ENCODE results near the gene CCDC69. TPM values are rescaled to one million over a fixed set of nuclear protein-coding genes. Genes with fewer than 3 reads are reported as not detected.

The CCDC69 gene
- total and polyA plus RNA-seq, 4 donors = 15.4 to 73.6 (median 61.9) TPM

GRCh38 chr5:151180291-151180690 is 43.6 kb downstream of the CCDC69 start:
- Histone ChIP-seq H3K27ac (ENCODE audit: low read depth in 1 of 2, low read length in 1 of 2) (no peak overlapping the region), H3K27me3 (ENCODE audit: control insufficient read depth in 3 of 3, insufficient read depth in 3 of 3, low read length in 2 of 3) (no peaks in the 10 kb centered on the region), H3K36me3 (ENCODE audit: control insufficient read depth in 4 of 4, insufficient read depth in 4 of 4, low read length in 4 of 4) (peaks cover 0 to 28% (median 3%) of the 10 kb centered on the region in 4 donors), H3K9ac (ENCODE audit: insufficient read depth in 1 of 2, low read length in 2 of 2) (no peak overlapping the region), H3K4me1 (ENCODE audit: control insufficient read depth in 5 of 5, insufficient read depth in 5 of 5, low read length in 5 of 5) (peaks cover 0 to 6% (median 0%) of the 10 kb centered on the region in 5 donors), H3K4me3 (no peak overlapping the region), H3K9me3 (ENCODE audit: control insufficient read depth in 4 of 4, insufficient read depth in 3 of 4, low read length in 3 of 4) (peaks cover 0 to 2% (median 0%) of the 10 kb centered on the region in 4 donors)
- DNase-seq (no peak), ATAC-seq (ENCODE audit: insufficient read depth, low FRiP score) (no peak)
- 79 to 96% methylated on average over 6 of the region's 6 CpGs for WGBS, 2 donors
- no peak for TF ChIP-seq CTCF (IDR thresholded peaks at IDR 0.05; ENCODE audit: control extremely low read depth, extremely low read depth)

- no peak for TF ChIP-seq CTCF (IDR thresholded peaks at IDR 0.05; ENCODE audit: control extremely low read depth, extremely low read depth)
- 97% methylated on average over 4 of the region's 4 CpGs for WGBS, 2 donors
- Histone ChIP-seq H3K4me3 (no peak overlapping the region), H3K27ac (ENCODE audit: low read depth in 1 of 2, low read length in 1 of 2) (no peak overlapping the region), H3K4me1 (ENCODE audit: control insufficient read depth in 5 of 5, insufficient read depth in 5 of 5, low read length in 5 of 5) (peaks cover 0 to 6% (median 0%) of the 10 kb centered on the region in 5 donors), H3K9me3 (ENCODE audit: control insufficient read depth in 4 of 4, insufficient read depth in 3 of 4, low read length in 3 of 4) (peaks cover 0 to 2% (median 0%) of the 10 kb centered on the region in 4 donors), H3K9ac (ENCODE audit: insufficient read depth in 1 of 2, low read length in 2 of 2) (no peak overlapping the region), H3K27me3 (ENCODE audit: control insufficient read depth in 3 of 3, insufficient read depth in 3 of 3, low read length in 2 of 3) (no peaks in the 10 kb centered on the region), H3K36me3 (ENCODE audit: control insufficient read depth in 4 of 4, insufficient read depth in 4 of 4, low read length in 4 of 4) (peaks cover 0 to 26% (median 2%) of the 10 kb centered on the region in 4 donors)
- ATAC-seq (ENCODE audit: insufficient read depth, low FRiP score) (no peak), DNase-seq (no peak)
Observed at GRCh38 chr5:151179489-151179840, 44.4 kb downstream of the CCDC69 start.

DNA sequence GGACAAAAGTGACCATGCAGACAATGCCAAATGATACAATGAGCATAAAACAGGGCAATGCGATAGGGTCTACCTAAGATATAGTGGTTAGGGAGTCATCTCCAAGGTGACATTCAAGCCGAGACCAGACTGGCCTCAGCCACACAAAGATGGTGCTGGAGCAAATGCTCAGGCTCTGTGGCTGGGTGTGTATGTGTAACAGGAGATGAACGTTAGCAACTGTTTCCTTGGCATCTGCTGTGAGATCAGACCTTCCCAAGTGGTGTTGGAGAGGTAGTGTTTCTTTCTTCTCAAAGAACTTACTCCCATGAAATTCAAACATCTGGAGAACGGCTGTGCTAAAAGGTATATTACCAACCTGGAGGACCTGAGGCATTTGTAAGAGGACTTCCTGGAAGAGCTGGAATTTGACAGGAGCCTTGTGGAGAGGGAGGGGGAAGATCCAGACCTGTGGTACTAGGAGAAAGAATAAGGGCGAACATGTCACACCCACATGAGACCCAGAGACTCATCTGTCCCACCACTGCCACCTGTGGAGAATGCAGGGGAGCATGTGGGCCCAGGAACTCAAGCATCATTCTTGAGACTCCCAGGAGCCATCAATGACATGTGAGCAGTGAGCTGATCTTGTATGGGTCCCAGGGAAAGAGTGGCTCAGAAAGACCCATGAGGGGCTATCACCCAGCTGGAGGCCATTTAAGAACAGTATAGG is 45.0 kb downstream of the CCDC69 start:
- no peak overlapping the region for H3K9ac ChIP-seq (ENCODE audit: insufficient read depth in 1 of 2, low read length in 2 of 2)
- no peak for TF ChIP-seq CTCF (IDR thresholded peaks at IDR 0.05; ENCODE audit: control extremely low read depth, extremely low read depth)
- no peak overlapping the region for H3K4me3 ChIP-seq
- peaks cover 0 to 4% (median 0%) of the 10 kb centered on the region in 5 donors for H3K4me1 ChIP-seq (ENCODE audit: control insufficient read depth in 5 of 5, insufficient read depth in 5 of 5, low read length in 5 of 5)
- no peak overlapping the region for H3K27ac ChIP-seq (ENCODE audit: low read depth in 1 of 2, low read length in 1 of 2)
- H3K27me3 ChIP-seq (ENCODE audit: control insufficient read depth in 3 of 3, insufficient read depth in 3 of 3, low read length in 2 of 3) = no peaks in the 10 kb centered on the region
- ATAC-seq (ENCODE audit: insufficient read depth, low FRiP score) (no peak), DNase-seq (no peak)
- H3K36me3 ChIP-seq (ENCODE audit: control insufficient read depth in 4 of 4, insufficient read depth in 4 of 4, low read length in 4 of 4) = peaks cover 0 to 22% (median 2%) of the 10 kb centered on the region in 4 donors
- 80 to 93% methylated on average over 5 of the region's 5 CpGs for WGBS, 2 donors
- peaks cover 0 to 2% (median 0%) of the 10 kb centered on the region in 4 donors for H3K9me3 ChIP-seq (ENCODE audit: control insufficient read depth in 4 of 4, insufficient read depth in 3 of 4, low read length in 3 of 4)

Measured in lung (tissue), 12 donors.